Kasumi-1 (cell line): ENCODE measurements around the gene SH3RF1.

Experiments
- DNase-seq, 2 experiments: peaks; one replicate each; lab custom pipeline; 2025; lab: John Stamatoyannopoulos, UW

SH3RF1 gene

DNA sequence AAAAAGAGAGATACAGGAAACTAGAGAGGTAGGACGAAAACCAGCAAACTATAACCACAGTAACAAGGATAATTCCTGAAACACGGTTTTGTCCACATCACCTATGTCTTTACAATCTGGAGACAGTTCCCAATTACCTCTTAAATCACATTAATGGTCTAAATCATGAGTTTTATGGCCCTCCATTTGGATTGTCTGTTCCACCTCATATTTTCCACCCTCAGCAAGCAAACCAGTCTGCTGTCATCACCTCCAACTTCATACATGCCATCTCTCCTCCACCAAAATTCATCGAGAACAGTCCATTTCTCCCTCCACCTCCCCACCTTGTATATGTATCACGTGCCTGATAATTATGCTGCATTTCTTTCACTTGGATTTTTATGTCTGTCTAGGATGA is 107.3 kb downstream of the SH3RF1 start:
- DNase-seq = no peak

DNA sequence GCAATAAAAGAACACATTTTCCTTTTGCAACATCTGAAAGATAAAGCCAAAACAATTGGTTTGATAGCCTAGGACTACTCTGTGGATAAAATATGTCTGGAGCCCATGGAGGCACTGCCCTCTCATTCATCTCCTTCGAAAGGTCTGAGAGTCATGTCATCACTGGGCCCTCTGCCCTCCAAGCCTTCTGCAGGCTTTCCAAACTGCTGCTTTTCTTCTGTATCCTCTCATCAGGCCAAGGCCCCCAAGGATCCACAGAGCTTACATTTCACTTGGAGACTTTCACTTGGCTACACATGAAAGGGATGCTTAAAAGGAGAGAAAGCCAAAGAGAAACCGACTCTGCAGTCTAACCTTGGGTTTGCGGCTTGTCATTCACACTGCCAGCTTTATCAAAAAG is 109.9 kb downstream of the SH3RF1 start:
- DNase-seq = no peak

DNA sequence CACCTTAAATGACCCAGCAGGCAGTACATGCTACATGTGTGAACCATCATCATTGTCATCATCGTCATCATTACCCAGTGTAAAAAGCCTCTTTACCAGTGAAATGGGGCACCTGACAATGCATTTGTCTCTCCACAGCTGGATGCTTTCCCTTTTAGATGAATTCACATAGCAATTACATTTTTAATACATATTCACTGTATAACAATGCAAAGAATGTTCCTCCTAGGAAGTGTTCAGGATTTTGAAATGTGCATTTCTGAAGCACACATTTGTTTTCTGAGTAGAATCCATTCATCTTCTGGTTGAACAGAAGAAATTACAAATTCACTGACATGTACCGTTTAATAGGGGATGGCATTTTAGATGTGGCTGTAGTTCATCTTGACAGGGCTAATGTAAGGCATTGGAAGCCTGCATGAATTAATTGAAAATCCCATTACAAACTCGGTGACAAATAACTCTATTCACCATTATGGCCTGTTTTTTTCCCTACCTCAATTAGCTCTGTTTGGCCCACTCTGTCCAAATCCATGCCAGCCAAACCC is 111.1 kb downstream of the SH3RF1 start:
- DNase-seq = no peak

DNA sequence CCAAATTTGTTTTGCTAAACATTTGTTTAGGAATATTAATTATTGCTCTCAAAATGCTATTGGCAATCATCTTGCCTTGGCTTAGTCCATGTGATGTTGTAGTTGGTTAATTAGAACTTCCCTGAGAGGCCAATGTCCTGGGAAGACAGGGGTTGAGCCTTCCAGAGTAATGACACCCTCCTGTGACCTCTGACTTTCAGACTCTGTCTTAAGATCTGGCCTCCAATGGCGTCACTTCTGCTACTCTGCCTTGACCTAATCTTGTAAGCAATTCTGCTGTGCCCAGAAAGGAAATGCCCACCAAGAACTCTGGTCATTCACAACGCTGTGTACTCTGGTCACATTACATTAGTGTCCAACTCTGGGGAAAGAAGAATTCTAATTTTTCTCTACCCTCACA is 111.9 kb downstream of the SH3RF1 start:
- DNase-seq = no peak

DNA sequence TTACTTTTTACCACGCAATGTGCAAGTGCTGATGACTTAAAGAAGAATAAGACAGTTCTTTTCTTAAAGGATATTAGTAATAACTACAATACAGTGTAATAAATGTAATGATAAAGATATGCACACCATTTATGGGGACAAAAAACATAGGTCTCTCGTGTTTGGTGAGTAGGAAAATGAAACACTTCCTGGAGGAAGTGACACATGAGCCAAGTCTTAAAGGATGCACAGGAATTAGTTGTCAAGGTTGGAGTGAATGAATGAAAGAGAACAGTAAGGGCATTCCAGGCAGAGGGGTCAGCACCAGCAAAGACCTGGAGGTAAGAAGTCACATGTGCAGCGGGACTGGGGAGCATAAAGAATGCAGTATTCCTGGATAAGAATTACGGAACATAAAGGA is 112.7 kb downstream of the SH3RF1 start:
- DNase-seq = no peak

DNA sequence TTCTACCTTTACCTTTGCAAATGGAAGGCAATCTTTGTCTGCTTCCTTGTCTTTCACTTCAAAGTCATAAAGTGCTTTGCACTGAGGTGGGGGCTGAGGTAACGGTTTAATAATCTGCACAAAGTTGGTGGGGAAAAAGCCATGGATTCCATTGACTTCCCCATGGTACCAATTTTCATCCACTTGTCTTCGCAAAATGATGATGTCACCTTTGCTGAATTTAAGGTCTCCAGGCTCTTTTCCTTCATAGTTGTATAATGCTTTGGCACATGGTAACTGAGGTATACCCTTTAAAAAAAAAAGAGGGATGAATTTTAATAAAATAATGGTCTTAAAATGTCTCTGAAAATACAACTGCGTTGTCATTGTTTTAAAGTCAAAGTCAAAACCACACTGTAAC is 114.4 kb downstream of the SH3RF1 start:
- DNase-seq = no peak

DNA sequence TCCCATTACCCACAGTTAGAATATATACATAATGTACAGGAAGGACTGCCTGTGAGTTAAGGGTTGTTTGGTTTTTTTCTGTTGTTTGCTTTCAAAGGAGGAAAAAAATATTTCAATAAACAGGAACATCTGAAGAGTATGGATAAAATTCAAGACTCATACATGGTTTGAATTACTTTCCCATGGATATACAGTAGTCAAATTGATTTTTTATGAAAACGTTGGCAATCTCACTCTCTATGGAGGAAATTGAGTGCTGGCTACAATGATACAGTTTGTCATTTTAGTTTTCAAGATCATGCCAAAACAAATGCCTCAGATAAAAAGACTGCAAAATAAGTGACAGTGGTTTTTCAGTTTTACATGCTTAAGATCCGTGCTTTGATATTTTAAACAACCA is 116.6 kb downstream of the SH3RF1 start:
- DNase-seq = no peak

DNA sequence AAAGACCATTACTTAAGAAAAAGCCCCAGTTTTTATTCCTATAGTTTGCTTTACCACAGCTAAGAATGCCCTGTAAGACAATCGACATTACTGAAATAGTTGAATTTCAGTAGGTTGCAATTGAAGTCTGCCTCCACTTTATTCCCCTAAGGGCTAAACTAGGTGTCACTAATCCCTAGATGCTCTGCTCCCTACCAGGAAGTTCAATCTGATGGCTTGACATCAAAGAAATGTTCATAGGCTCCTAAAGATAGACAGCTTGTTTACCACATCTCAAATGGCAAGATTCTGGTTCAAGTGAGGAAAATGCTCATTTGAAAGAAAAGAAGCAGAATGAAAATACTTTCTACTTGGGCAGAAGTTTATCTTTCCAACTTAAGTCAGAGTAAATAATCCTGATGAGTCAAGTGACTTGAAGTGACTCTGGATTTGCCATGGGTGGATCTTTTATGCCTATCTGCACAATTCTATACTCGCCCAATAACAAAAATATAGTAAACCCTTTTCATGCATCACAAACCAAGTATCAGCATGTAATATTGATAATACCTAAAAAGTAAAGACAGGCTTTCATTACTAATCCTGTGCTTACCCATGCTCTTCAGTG is 117.2 kb downstream of the SH3RF1 start:
- no peak for DNase-seq

DNA sequence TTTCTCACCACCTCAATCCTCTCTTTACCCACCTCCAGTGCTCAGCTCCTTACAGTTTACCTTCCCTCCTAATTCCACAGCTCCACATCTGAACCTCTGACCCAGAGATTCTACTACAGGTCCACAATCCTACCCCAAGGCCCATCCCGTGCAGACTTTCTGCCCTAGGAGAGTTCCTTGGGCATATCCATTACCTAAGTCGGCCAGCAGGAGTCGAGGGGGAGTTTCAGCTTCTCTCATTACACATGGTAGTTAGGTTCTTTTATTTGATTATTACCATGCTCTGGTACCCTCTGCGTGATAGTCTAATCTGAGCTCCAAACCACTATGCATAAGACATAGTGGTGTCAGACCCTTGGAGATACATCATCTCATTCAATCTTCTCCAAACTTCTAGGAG is 117.9 kb downstream of the SH3RF1 start:
- no peak for DNase-seq

DNA sequence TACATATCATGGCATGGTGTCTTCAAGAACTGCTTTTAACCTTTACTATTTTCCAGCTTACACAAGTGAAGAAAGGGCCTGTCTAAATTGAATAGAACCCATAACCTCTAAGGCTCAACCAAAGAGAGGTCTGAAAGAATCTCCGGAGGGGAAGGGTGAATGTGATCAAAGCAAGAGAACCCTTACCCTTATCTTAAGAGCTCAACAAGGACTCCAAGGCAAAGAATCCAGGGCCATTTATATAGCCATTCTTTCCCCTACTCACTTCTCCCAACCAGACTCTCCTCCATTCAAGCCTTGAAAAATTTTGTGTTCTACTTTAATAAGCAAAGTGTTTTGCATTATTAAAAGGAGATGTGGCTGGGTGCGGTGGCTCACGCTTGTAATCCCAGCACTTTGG is 118.7 kb downstream of the SH3RF1 start:
- no peak for DNase-seq

DNA sequence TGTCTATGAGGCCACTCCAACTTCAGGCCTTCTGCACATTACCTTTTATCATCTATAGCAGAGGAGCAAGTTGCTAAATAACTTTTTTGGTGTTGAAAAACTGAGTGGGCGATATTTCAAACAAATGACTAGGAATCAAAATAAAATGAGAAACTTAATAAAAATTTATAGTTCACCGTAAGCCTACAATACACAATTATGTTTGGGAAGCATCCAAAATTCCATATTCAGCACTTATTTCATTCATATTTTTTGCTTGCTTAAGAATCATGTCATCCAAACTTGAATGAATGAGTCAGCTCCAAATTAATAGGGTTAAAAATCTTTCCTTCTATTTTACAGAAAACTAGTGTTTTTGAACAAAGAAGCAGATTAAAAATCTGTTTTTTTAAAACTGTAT is 119.1 kb downstream of the SH3RF1 start:
- no peak for DNase-seq

DNA sequence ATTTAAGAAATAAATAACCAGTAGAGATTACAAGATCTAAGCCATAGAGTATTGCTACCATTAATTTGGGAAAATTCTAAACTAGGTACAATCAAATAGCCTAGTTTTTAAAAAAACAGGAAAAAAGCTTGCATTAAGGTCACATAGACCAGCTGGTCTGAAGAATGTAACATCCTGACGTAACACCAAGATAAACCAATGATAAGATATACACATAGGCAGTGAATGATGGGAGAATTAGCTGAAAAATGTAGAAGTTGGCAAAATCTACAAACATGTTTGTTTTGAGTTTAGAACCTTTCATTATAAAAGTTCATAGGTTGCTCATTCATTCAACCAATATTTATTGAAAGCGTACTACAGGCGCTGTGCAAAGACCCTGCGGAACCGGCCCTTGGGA is 120.0 kb downstream of the SH3RF1 start:
- DNase-seq = no peak

DNA sequence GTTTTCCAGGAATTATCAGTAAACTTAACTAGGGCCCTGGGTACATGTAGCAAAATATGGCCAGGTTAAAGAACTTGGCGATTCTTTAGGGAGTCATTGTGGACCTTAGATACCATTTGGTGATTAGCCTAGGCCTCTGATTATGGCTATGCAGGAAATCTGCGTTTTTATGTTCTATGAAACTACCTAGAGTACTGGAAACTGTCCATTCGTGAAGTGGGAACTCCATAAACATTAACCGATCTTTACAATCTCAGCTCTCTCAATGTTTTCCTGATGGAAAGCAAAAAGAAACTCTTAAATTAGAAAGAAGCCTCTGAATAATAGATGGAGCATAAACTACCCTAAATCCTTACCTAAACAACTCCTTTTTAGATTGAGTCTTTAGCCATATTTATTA is 121.9 kb downstream of the SH3RF1 start:
- DNase-seq = no peak

DNA sequence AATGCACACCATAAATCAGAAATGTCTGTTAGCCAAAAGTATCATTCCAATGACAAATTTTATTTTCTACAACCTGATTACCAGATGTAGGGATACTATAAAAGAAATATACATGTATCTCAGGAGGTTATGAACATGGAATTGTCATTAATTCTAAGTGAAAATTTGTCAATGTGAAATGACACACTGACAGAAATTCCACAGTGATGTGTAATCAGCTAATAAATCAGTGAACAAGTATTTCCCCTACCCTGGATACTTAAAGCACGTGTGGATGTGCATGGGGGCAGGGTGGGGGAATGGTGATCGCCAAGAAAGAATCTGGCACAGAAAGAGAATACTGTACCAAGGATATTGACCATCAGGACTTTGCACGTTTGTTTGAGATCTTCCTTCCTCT is 123.6 kb downstream of the SH3RF1 start:
- DNase-seq = no peak

DNA sequence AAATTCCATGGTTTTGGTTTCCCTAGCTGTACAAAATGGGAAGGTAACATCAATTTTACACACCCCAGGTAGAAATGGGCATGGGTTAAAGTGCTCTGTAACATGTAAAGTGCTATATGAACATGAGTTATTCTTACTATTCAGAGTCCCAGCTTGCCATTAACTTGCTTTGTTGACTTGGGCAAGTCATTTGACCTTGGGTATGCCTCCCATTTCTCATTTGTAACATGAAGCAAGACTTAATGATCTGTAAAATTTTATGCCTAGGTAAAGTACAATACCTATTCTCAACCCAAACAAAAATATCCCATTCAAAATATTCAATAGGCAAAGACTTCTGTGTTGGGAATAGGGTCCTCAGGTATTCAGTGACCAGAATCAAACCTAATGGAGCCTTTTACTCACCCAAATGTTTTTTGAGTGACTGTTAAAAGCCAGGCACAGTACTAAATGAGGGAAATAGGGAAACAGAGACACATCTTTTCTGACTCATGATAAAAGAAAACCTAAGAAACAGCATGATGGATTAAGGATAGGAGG is 126.6 kb downstream of the SH3RF1 start:
- no peak for DNase-seq

DNA sequence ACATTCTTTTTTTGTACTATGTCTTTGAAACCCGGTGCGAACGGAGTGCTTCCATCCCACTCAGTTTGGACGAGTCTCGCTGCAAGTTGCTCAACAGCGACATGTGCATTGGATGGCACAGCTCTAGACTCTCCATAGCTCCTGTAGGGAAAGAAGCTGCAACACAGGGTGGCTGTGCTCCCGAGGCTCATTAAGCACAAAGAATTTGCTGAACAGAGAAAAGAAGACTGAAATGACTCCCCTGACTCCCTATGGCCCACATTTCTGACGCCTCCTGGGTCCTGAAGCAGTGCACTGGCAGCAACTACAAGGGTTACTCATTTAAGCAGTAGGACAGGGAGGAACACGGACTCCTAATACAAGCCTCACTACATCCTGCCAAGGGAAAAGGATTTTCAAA is 127.4 kb downstream of the SH3RF1 start:
- no peak for DNase-seq

DNA sequence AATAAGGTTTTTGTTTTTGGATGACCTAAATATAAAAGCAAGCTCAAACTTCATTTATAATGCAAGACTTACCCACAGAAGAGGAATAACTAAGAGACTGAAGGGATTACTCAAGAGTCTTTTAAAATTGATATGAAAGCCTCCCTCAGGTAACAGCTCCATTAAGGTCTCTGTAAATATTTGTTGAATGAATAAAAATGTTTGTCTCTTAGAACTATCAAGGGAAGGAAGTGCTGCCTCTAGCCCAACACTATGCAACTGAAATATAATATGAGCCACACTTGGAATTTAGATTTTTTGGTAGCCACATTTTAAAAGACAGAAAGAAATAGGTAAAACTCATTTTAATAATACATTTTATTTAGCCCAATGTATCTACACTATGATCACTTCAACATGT is 127.8 kb downstream of the SH3RF1 start:
- DNase-seq = no peak

DNA sequence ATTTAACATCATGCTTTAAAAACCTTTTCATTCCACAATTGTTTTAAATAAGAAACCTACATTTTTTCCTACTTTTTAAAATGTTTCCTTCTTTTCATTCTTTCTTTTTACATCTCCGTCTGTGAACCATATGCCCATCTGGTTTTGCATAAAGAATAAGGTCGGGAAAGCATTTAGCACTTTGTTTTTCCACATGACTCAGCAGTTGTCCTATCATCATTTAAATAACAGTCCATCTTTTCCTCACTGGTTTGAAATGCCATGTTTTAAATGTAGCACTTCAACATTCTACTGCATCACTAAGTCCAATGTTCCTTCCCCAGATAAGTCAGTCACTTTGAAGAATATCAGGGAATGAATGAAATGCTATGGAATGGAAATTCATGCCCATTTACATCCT is 128.4 kb downstream of the SH3RF1 start:
- no peak for DNase-seq

DNA sequence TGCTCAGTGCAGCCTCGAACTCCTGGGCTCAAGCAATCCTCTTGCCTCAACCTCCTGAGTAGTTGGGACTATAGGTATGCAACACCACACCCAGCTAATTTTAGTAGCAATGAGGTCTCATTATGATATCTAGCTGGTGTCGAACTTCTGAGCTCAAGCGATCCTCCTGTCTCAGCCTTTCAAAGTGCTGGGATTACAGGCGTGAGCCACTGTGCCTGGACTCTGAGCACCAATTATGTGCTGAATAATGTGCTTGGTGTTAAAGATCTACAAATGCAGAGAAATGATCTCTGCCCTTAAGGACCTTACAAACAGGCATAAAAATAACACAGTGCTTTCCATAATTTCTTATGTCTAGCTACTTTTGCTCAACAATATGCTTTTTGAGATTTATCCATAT is 131.7 kb downstream of the SH3RF1 start:
- DNase-seq = no peak

DNA sequence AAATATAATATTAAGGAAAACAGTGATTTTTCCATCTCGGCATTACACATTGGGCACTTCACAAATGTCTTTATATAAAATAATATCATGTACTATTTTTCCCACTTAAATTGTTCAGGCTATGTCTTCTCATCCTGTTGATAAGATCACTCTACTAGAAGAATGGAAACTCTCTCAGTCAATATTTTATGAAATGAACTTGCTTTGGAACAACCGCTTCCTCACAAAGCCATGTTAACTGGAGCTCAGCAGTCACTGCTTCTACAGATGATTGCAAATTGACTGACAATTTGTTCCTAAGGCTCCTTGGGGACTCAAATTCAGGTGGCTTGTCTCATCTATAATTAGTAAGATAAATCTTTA is 133.2 kb downstream of the SH3RF1 start:
- DNase-seq = no peak

DNA sequence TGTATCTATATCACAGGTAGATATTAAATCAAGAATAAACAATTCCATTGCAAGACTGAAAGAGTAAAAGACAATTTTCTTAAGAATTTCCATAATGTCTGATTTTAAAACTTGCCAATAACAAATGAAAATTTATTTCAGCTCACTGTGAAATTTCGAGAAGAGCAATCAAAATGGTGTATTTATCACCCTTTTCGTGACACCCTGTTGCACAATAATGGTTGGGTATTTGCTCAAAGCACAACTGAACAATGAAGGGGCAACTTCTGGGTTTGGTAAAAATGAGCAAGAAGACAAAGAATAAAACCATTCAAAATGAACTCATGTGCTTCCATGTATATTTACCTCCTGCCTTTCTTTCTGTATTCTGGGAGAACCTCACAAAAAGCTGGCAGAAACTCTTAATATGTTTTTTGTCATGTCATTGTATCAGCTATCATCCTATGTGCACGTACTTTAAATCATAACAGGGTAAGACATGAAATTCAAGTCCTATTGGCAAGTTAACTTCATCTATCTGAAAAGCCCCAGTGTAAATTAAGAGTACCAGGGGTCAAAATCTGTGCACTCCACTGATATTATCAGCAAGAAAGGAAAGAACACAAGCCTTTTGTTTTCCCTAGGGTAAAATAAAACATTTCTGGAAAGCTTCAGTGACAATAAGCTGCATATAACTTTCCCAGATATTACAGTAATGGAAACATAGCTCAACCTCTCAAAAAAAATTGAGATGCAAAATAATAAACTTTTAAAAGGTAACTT is 133.8 kb downstream of the SH3RF1 start:
- no peak for DNase-seq

DNA sequence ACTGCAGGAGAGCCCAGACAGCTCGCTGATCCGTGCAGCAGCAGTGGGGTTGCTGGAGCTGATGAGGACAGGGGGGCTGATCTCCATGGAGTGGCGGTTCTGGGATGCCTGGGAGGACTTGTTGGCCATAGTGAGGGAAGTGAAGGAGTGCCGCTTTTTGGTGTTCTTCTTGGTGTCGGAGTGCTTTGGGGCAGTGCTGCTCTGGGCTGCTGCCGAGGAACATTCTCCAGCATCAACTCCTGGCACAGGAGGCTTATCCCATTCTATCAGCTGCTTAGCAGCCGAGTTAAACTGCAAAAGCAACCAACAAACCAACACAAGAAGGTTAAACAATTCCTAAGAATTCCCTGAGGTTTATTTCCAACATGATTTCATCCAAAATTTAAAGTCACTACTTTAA is 134.4 kb downstream of the SH3RF1 start:
- DNase-seq = no peak

DNA sequence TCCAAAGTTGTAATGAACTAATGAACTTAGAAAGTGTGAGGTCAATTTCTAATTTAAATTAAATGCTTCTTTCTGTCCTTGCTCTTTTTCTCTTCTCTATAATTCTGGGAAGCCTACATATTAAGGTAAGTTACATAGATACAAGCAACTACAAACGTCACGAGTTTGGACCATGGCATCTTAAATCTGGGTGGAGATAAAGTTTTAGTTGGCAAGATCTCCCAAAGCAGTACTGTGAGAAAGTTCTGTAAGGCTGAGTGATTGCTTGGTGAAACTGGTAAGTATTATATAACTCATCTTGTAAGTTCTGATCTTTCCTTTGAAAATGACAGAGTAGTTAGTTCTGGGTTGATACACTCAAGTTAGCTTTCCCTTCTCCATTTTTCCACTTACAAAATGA is 135.0 kb downstream of the SH3RF1 start:
- DNase-seq = no peak

DNA sequence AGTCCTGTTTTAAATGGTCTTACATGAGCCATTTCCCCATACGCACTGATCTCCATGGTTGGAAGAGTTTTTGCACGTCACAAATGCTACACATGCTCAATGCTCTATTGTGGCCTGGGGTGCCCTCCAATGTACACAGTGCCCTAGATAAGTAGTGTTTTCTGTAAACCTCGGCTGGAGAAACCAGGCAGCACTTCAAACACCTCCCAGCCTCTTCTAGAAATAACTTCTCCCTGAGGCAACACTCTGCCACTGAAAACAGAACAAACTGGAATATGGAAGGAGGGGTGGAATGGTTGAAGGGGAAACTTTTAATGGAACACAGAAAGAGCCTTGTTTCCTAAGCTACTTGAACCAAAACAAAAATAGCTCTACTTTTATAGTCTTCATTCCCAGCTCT is 136.8 kb downstream of the SH3RF1 start:
- DNase-seq = no peak
